ENCODE results near the gene ATP4B.

ATP4B gene

DNA sequence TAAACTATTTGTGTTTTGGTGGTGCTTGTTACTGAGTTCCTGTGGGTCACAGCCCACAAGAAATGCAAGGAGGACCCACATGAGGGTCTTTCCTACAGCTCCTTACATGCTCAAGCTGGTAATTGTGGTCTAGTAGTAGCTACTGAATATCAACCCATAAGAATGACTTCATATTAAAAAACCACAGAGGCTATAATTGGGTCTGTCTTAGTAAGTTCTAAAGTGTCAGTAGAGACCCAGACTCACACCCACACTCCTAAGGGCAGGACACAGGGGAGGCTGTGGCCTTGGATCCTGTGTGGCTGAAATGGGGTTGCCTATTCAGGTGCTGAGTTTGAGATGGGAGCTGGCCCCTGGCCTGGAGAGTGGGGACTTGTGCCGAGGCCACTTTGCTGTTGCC, 53.8 kb downstream of the ATP4B start:
- Histone ChIP-seq H3K4ac (ENCODE audit: low read depth, low read length) (peak overlapping the region; percentile 43), H2AFZ (ENCODE audit: insufficient read depth, low read length, poor library complexity) (no peak overlapping the region), H3K14ac (ENCODE audit: low read length) (no peak overlapping the region), H3K9ac (ENCODE audit: low read length) (no peak overlapping the region), H4K91ac (ENCODE audit: low read depth, low read length) (no peak overlapping the region), H4K8ac (ENCODE audit: low read depth, low read length) (no peak overlapping the region), H3K9me3 (ENCODE audit: insufficient read depth, low read depth, low read length) (peaks cover 6% of the 10 kb centered on the region), H3K18ac (ENCODE audit: low read length) (no peak overlapping the region), H2AK5ac (ENCODE audit: low read length) (no peak overlapping the region), H3K79me2 (ENCODE audit: control insufficient read depth, insufficient read depth, low read length, poor library complexity) (peaks cover 17% of the 10 kb centered on the region), H4K12ac (ENCODE audit: low read depth, low read length) (no peak overlapping the region), H3K27me3 (ENCODE audit: insufficient read depth, low read length) (no peaks in the 10 kb centered on the region), H3K4me2 (ENCODE audit: low read length) (peak overlapping the region; percentile 14), H2BK5ac (ENCODE audit: low read depth, low read length, poor library complexity) (no peak overlapping the region), H2BK120ac (ENCODE audit: insufficient read depth, low read length, poor library complexity) (no peak overlapping the region), H3K27ac (ENCODE audit: low read depth, low read length) (no peak overlapping the region), H2BK12ac (ENCODE audit: low read length) (no peak overlapping the region), H3K79me1 (ENCODE audit: low read length) (no peaks in the 10 kb centered on the region), H3K4me3 (ENCODE audit: low read depth, low read length) (no peak overlapping the region), H3K23ac (ENCODE audit: low read length) (no peak overlapping the region), H3K36me3 (ENCODE audit: control insufficient read depth in 1 of 2, insufficient read depth in 2 of 2, low read length in 2 of 2) (peaks cover 49 to 53% of the 10 kb centered on the region in 2 experiments), H3K4me1 (ENCODE audit: control insufficient read depth in 1 of 2, insufficient read depth in 2 of 2, low read length in 2 of 2) (no peaks in the 10 kb centered on the region)
- DNase-seq: no peak
- no CpG with 5 or more reads among the region's 1 CpG for WGBS (ENCODE audit: extremely low coverage, insufficient coverage, insufficient read length)

DNA sequence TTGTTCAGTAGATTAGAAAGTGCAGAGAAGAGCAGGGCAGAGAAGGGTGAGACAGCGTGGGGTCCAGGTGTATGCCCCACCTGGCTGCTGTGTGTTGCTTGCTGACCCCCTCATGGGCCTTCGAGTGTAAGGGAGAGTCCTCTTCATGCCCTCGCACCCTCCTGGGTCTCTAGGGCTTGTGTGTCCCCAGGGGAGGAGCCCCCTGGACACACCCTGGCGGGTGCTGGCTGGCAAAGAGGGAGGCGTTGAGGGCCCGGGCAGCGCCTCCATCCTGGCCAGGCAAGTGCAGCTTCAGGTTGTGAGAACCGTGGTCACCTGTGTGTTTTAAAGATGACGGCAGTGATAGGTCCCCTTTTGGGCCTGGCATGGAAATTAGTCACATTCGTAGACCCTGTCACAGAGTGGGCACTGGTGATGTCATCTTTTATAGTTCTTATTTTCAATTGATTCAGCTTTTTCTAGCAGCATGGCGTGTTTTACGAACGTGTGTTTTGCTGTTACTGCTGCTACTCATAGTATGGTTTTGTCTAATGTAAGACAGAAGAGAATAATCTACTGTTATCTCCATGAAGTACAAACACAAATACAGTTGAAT, 54.8 kb downstream of the ATP4B start:
- WGBS (ENCODE audit: extremely low coverage, insufficient coverage, insufficient read length): no CpG with 5 or more reads among the region's 13 CpGs
- no peak overlapping the region for H2BK12ac ChIP-seq (ENCODE audit: low read length)

DNA sequence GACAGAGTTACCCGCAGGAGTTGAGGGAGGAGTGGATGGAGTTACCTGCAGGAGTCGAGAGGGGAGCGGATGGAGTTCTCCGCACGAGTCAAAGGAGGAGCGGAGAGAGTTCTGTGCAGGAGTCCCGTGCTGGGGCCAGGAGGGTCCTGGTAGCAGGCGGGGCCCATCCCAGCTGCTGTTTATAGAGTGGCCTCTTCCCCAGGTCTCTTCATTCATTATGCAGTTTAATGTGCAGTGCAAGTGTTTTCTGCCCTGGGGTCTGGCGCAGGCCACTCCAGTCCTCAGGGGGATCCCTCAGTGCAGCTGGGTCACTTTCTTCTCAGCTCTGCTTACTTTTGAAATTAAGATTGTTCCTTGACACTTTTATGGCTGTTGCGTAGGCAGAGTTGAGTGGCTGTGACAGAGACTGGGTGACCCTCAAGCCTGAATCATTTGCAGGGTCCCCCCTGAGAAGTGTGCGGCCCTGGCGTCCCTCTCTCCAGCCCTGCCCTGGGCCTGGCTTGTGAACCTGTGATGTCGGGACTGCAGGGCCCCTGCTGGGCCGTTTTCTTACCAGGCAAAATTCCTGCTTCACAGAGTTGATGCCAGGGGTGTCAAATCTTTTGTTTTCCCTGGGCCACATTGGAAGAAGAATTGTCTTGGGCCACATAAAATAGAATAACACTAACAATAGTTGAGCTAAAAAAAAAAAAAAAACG, 55.6 kb downstream of the ATP4B start:
- no peak overlapping the region for H2BK12ac ChIP-seq (ENCODE audit: low read length)
- no peak overlapping the region for H3K23ac ChIP-seq (ENCODE audit: low read length)
- no peaks in the 10 kb centered on the region for H3K27me3 ChIP-seq (ENCODE audit: insufficient read depth, low read length)
- H4K12ac ChIP-seq (ENCODE audit: low read depth, low read length): no peak overlapping the region
- peaks cover 47 to 55% of the 10 kb centered on the region in 2 experiments for H3K36me3 ChIP-seq (ENCODE audit: control insufficient read depth in 1 of 2, insufficient read depth in 2 of 2, low read length in 2 of 2)
- no peak overlapping the region for H3K14ac ChIP-seq (ENCODE audit: low read length)
- DNase-seq: no peak
- H3K79me2 ChIP-seq (ENCODE audit: control insufficient read depth, insufficient read depth, low read length, poor library complexity): peaks cover 19% of the 10 kb centered on the region
- H3K27ac ChIP-seq (ENCODE audit: low read depth, low read length): no peak overlapping the region
- no peak overlapping the region for H3K4me2 ChIP-seq (ENCODE audit: low read length)
- no peak overlapping the region for H3K18ac ChIP-seq (ENCODE audit: low read length)
- no peaks in the 10 kb centered on the region for H3K4me1 ChIP-seq (ENCODE audit: control insufficient read depth in 1 of 2, insufficient read depth in 2 of 2, low read length in 2 of 2)
- no peak overlapping the region for H2BK120ac ChIP-seq (ENCODE audit: insufficient read depth, low read length, poor library complexity)
- no peak overlapping the region for H2AK5ac ChIP-seq (ENCODE audit: low read length)
- H4K8ac ChIP-seq (ENCODE audit: low read depth, low read length): no peak overlapping the region
- H3K79me1 ChIP-seq (ENCODE audit: low read length): no peaks in the 10 kb centered on the region
- no peak overlapping the region for H3K9ac ChIP-seq (ENCODE audit: low read length)
- H2AFZ ChIP-seq (ENCODE audit: insufficient read depth, low read length, poor library complexity): no peak overlapping the region
- no peak overlapping the region for H2BK5ac ChIP-seq (ENCODE audit: low read depth, low read length, poor library complexity)
- peaks cover 6% of the 10 kb centered on the region for H3K9me3 ChIP-seq (ENCODE audit: insufficient read depth, low read depth, low read length)
- H3K4me3 ChIP-seq (ENCODE audit: low read depth, low read length): no peak overlapping the region
- H3K4ac ChIP-seq (ENCODE audit: low read depth, low read length): no peak overlapping the region
- H4K91ac ChIP-seq (ENCODE audit: low read depth, low read length): no peak overlapping the region
- WGBS (ENCODE audit: extremely low coverage, insufficient coverage, insufficient read length): no CpG with 5 or more reads among the region's 15 CpGs

More for the DNA sequence above, 54.8 kb downstream of the ATP4B start:
- no peak overlapping the region for H3K14ac ChIP-seq (ENCODE audit: low read length)
- no peak overlapping the region for H2BK5ac ChIP-seq (ENCODE audit: low read depth, low read length, poor library complexity)
- no peak overlapping the region for H3K4ac ChIP-seq (ENCODE audit: low read depth, low read length)
- H2AFZ ChIP-seq (ENCODE audit: insufficient read depth, low read length, poor library complexity): no peak overlapping the region
- no peak overlapping the region for H3K9ac ChIP-seq (ENCODE audit: low read length)
- H3K4me3 ChIP-seq (ENCODE audit: low read depth, low read length): no peak overlapping the region
- H3K4me1 ChIP-seq (ENCODE audit: control insufficient read depth in 1 of 2, insufficient read depth in 2 of 2, low read length in 2 of 2): no peaks in the 10 kb centered on the region
- no peak for DNase-seq
- H3K4me2 ChIP-seq (ENCODE audit: low read length): no peak overlapping the region
- no peaks in the 10 kb centered on the region for H3K27me3 ChIP-seq (ENCODE audit: insufficient read depth, low read length)
- peaks cover 19% of the 10 kb centered on the region for H3K79me2 ChIP-seq (ENCODE audit: control insufficient read depth, insufficient read depth, low read length, poor library complexity)
- H3K18ac ChIP-seq (ENCODE audit: low read length): no peak overlapping the region
- H2BK120ac ChIP-seq (ENCODE audit: insufficient read depth, low read length, poor library complexity): no peak overlapping the region
- no peak overlapping the region for H3K27ac ChIP-seq (ENCODE audit: low read depth, low read length)
- no peak overlapping the region for H3K23ac ChIP-seq (ENCODE audit: low read length)
- H3K9me3 ChIP-seq (ENCODE audit: insufficient read depth, low read depth, low read length): peaks cover 6% of the 10 kb centered on the region
- no peaks in the 10 kb centered on the region for H3K79me1 ChIP-seq (ENCODE audit: low read length)
- no peak overlapping the region for H2AK5ac ChIP-seq (ENCODE audit: low read length)
- H4K8ac ChIP-seq (ENCODE audit: low read depth, low read length): no peak overlapping the region
- H4K12ac ChIP-seq (ENCODE audit: low read depth, low read length): no peak overlapping the region
- peaks cover 45 to 52% of the 10 kb centered on the region in 2 experiments for H3K36me3 ChIP-seq (ENCODE audit: control insufficient read depth in 1 of 2, insufficient read depth in 2 of 2, low read length in 2 of 2)
- no peak overlapping the region for H4K91ac ChIP-seq (ENCODE audit: low read depth, low read length)

DNA sequence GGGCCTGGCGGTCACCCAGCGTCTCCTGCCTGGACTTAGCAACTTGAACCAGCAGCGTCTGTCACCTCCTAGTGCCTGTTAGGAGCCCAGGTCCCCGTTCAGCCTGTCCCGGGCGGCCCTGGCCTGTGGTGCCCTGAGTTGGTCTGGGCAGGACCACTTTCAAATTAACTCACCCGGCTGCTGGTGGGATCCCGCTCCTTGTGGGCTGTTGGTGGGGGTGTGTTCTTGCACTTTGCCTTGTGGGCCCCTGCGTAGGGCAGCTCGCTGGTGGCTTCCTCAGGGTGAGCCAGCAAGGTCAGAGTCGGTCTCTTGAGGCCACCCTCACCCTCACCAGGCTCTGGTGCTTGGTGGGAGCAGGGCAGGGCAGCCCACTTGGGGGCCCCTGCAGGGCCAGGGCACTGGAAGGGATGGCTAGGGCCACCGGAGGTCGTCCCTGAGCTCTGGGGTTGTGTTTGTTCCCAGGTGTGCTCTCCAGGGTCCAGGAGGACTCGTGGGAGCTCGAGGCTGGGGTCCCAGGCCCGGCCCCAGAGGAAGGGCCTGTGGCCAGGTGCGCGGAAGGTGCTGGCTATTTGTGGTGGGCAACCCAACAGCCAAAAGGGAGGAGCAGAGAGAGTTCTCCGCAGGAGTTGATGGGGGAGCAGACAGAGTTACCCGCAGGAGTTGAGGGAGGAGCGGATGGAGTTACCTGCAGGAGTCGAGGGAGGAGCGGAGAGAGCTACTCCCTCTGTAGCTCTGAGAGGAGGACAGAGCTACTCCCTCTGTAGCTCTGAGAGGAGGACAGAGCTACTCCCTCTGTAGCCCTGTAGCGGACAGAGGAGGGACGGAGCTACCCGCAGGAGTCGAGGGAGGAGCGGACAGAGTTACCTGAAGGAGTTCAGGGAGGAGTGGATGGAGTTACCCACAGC, 56.6 kb downstream of the ATP4B start:
- Histone ChIP-seq H3K4me2 (ENCODE audit: low read length) (no peak overlapping the region), H4K12ac (ENCODE audit: low read depth, low read length) (peak overlapping the region; percentile 46), H4K91ac (ENCODE audit: low read depth, low read length) (no peak overlapping the region), H3K27ac (ENCODE audit: low read depth, low read length) (no peak overlapping the region), H3K27me3 (ENCODE audit: insufficient read depth, low read length) (no peaks in the 10 kb centered on the region), H3K79me1 (ENCODE audit: low read length) (no peaks in the 10 kb centered on the region), H3K79me2 (ENCODE audit: control insufficient read depth, insufficient read depth, low read length, poor library complexity) (peaks cover 19% of the 10 kb centered on the region), H2AFZ (ENCODE audit: insufficient read depth, low read length, poor library complexity) (no peak overlapping the region), H2BK5ac (ENCODE audit: low read depth, low read length, poor library complexity) (no peak overlapping the region), H4K8ac (ENCODE audit: low read depth, low read length) (no peak overlapping the region), H2BK120ac (ENCODE audit: insufficient read depth, low read length, poor library complexity) (no peak overlapping the region), H3K9ac (ENCODE audit: low read length) (no peak overlapping the region), H2AK5ac (ENCODE audit: low read length) (no peak overlapping the region), H3K23ac (ENCODE audit: low read length) (no peak overlapping the region), H3K18ac (ENCODE audit: low read length) (peak overlapping the region; percentile 14), H3K14ac (ENCODE audit: low read length) (no peak overlapping the region), H3K4ac (ENCODE audit: low read depth, low read length) (peak overlapping the region; percentile 32), H3K9me3 (ENCODE audit: insufficient read depth, low read depth, low read length) (peaks cover 7% of the 10 kb centered on the region), H3K4me1 (ENCODE audit: control insufficient read depth in 1 of 2, insufficient read depth in 2 of 2, low read length in 2 of 2) (no peaks in the 10 kb centered on the region), H3K4me3 (ENCODE audit: low read depth, low read length) (no peak overlapping the region), H3K36me3 (ENCODE audit: control insufficient read depth in 1 of 2, insufficient read depth in 2 of 2, low read length in 2 of 2) (peaks cover 53 to 56% of the 10 kb centered on the region in 2 experiments), H2BK12ac (ENCODE audit: low read length) (no peak overlapping the region)
- WGBS (ENCODE audit: extremely low coverage, insufficient coverage, insufficient read length): no CpG with 5 or more reads among the region's 28 CpGs
- DNase-seq: no peak
